Measurements from ENCODE around the gene MDP1. TPM values are rescaled to one million over a fixed set of nuclear protein-coding genes. Genes with fewer than 3 reads are reported as not detected.
A peak's percentile ranks its signal among the peaks of the same experiment; 100 is the strongest.

MDP1 gene
- total and polyA plus RNA-seq, 2 of the 8 experiments (the other 6 are each of a cell fraction or from before 2014, with no cell fraction given), result 17.7 to 32.2 TPM

DNA sequence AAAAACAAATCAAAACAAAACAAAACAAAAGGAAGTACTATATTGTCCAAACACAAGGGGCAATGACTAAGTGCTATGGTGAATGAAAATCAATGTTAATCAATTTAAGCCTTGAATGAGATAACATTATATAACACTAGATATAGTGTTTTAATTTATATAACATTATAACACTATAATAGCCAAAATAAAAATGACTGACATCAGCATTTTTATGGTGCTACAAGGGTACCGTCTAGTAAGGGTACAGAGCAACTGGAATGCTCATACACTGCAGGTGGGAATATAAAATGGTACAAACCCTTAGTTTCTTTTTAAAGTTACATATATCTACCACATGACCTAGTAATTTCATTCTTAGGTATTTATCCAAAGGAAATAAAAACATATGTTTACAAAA is 10.6 kb upstream of the MDP1 start:
- Histone ChIP-seq H3K4me2 (ENCODE audit: insufficient read depth in 1 of 2, low read depth in 2 of 2, low read length in 2 of 2) (no peak overlapping the region), H3K79me2 (ENCODE audit: control insufficient read depth in 1 of 2, insufficient read depth in 2 of 2, low read length in 2 of 2) (peaks cover 3 to 77% of the 10 kb centered on the region in 2 experiments; a peak in 2 of 4 replicates)
- TF ChIP-seq MAFK (IDR thresholded peaks at IDR 0.05; ENCODE audit: low read depth, low read length), result peak; percentile 21; the same call in 1 of the 2 replicates
- TF ChIP-seq EP300 (IDR thresholded peaks at IDR 0.05; ENCODE audit: borderline replicate concordance in 1 of 2, low read depth in 2 of 2, low read length in 2 of 2), result no peak

More for the DNA sequence above, 10.6 kb upstream of the MDP1 start:
- FAIRE-seq, result no peak
- Histone ChIP-seq H4K91ac (replicated peaks; ENCODE audit: insufficient read length, low read length) (no peak overlapping the region), H3K27ac (ENCODE audit: low read depth, low read length) (no peak overlapping the region), H2BK5ac (ENCODE audit: low read depth, low read length) (no peak overlapping the region), H2BK12ac (ENCODE audit: low read depth, low read length) (no peak overlapping the region), H3K4me1 (replicated peaks in 1 of 4; ENCODE audit: control insufficient read depth in 3 of 4, insufficient read depth in 4 of 4, low read length in 3 of 4) (peaks cover 0 to 5% (median under 1%) of the 10 kb centered on the region in 4 experiments; a peak in 2 of 7 replicates), H3K4me3 (ENCODE audit: extremely low read depth in 1 of 4, insufficient read depth in 2 of 4, low read depth in 3 of 4, low read length in 4 of 4) (no peak overlapping the region), H4K5ac (ENCODE audit: insufficient read length, low read depth, low read length) (no peak overlapping the region), H4K20me1 (replicated peaks in 1 of 2; ENCODE audit: control insufficient read depth in 1 of 2, insufficient read depth in 2 of 2, low read length in 2 of 2) (peaks cover 1 to 2% of the 10 kb centered on the region in 2 experiments), H3K23me2 (ENCODE audit: low read depth, low read length) (peaks cover 2% of the 10 kb centered on the region), H3K23ac (ENCODE audit: insufficient read length) (no peak overlapping the region), H3K14ac (ENCODE audit: insufficient read length) (no peak overlapping the region), H4K8ac (ENCODE audit: extremely low read depth, insufficient read depth, low read length) (no peak overlapping the region), H2BK120ac (replicated peaks; ENCODE audit: low read depth, low read length) (no peak overlapping the region), H3K36me3 (ENCODE audit: control insufficient read depth in 2 of 4, insufficient read depth in 4 of 4, low read length in 3 of 4) (peaks cover 0 to 8% (median 0%) of the 10 kb centered on the region in 4 experiments; a peak in 1 of 8 replicates), H2AK5ac (ENCODE audit: low read depth, low read length) (no peak overlapping the region), H3K9ac (replicated peaks in 1 of 4; ENCODE audit: extremely low read depth in 1 of 4, low read depth in 3 of 4, low read length in 3 of 4) (no peak overlapping the region), H2BK20ac (ENCODE audit: low read length) (no peak overlapping the region), H3K79me1 (ENCODE audit: low read depth, low read length) (no peaks in the 10 kb centered on the region; the same call in 1 of the 2 replicates), H3K27me3 (replicated peaks in 1 of 4; ENCODE audit: control insufficient read depth in 3 of 4, extremely low read depth in 1 of 4, insufficient read depth in 3 of 4, low read length in 3 of 4) (no peaks in the 10 kb centered on the region), H3K18ac (ENCODE audit: extremely low read depth, low read length) (no peak overlapping the region), H2BK15ac (ENCODE audit: low read length) (no peak overlapping the region), H2AFZ (ENCODE audit: low read length) (no peak overlapping the region), H3K4ac (replicated peaks; ENCODE audit: insufficient read length, low read depth, low read length) (no peak overlapping the region), H3K56ac (replicated peaks; ENCODE audit: insufficient read length, low read depth, low read length) (no peak overlapping the region), H3K9me3 (ENCODE audit: insufficient read depth in 2 of 2, low read depth in 1 of 2, low read length in 1 of 2) (no peaks in the 10 kb centered on the region)
- DNase-seq (ENCODE audit: low read depth in 1 of 2, low spot score in 2 of 2), result no peak
- ChIA-PET POLR2A (ENCODE audit: partially characterized antibody) (interaction anchor here (1.2 to 2.0 kb wide), 2 partner anchors 13 to 73 kb away, joined by 3 to 8 read pairs; partner anchors contain the start of genes CHMP4A, DHRS1 and NOP9), CTCF (ENCODE audit: partially characterized antibody) (interaction anchor here (2.7 kb wide), 1 partner anchor 16 kb away, joined by 17 read pairs; the partner anchor contains the start of gene TINF2)
- 95% methylated on average over 1 of the region's 1 CpG; no CpG with 5 or more reads in 1 of the 2 experiments for WGBS, 2 experiments (ENCODE audit: extremely low coverage in 1 of 2, insufficient coverage in 1 of 2, insufficient read length in 1 of 2, insufficient replicate concordance in 2 of 2, low coverage in 1 of 2, low lambda C conversion rate in 2 of 2, missing lambda C conversion rate in 1 of 2)

Measured in H1 (cell line).